Retinal pigment epithelial cell (primary cell): ENCODE measurements around the gene TTC7B.

Source experiments
- DNase-seq: peaks from one replicate; pipeline ENCODE4 v3.0.0-alpha.2; 2010; ENCODE audit warnings: low read depth
- H3K4me3 ChIP-seq: 2 replicates; pipeline ENCODE4 v1.5.1; 2011; ENCODE audit warnings: mild to moderate bottlenecking, low read length, control low read depth, moderate library complexity
- CTCF ChIP-seq: conservative IDR thresholded peaks from 2 replicates; pipeline ENCODE4 v1.5.1; 2011; ENCODE audit warnings: low read depth, low read length, control low read depth, inconsistent platforms

TTC7B gene

GRCh38 chr14:90543876-90544275 lies 272.4 kb downstream of the TTC7B start:
- no peak for TF ChIP-seq CTCF
- no peak overlapping the region for H3K4me3 ChIP-seq
- DNase-seq = no peak

DNA sequence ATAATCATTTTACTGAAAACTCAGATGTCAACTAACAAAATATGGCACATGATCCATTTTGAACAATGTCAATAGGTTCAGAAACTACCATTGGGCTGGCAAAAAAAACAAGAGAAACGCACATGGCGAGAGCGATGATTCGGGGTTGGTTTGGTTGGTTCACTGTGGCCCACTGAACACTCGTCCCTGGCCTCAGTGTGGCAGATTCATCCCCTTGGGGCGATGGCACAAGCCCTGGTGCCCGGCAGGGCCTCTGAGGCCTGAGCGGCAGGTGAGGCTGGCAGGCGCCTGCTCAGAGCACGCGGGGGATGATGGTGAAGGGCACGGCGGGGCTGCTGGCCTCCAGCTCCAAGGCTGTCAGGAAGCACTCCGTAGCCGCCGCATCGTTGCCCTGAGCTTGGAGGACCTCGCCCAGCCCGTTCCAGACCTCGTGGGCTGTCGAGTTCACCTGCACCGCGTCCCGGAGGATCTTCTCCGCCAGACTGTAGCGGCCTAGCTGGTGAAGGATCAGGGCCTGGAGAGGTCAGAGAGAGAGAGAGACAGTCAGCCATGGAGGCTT lies 275.1 kb downstream of the TTC7B start:
- no peak for TF ChIP-seq CTCF
- no peak overlapping the region for H3K4me3 ChIP-seq
- no peak for DNase-seq

- DNase-seq = no peak
- no peak overlapping the region for H3K4me3 ChIP-seq
- TF ChIP-seq CTCF = no peak
These were observed 275.8 kb downstream of the TTC7B start for GRCh38 chr14:90540437-90540836.

- TF ChIP-seq CTCF = no peak
- no peak for DNase-seq
- no peak overlapping the region for H3K4me3 ChIP-seq
These were observed 276.2 kb downstream of the TTC7B start for GRCh38 chr14:90539996-90540395.

- H3K4me3 ChIP-seq = no peak overlapping the region
- TF ChIP-seq CTCF = no peak
These were observed 276.8 kb downstream of the TTC7B start for GRCh38 chr14:90539496-90539775.

GRCh38 chr14:90538716-90539495 lies 277.3 kb downstream of the TTC7B start:
- no peak for DNase-seq
- no peak overlapping the region for H3K4me3 ChIP-seq
- no peak for TF ChIP-seq CTCF

More at GRCh38 chr14:90539496-90539775, 276.8 kb downstream of the TTC7B start:
- no peak for DNase-seq

GRCh38 chr14:90538095-90538494 lies 278.1 kb downstream of the TTC7B start:
- no peak for TF ChIP-seq CTCF
- no peak for DNase-seq

More at GRCh38 chr14:90538095-90538494, 278.1 kb downstream of the TTC7B start:
- no peak overlapping the region for H3K4me3 ChIP-seq
